ENCODE results near the gene GAB2.

The GAB2 gene

DNA sequence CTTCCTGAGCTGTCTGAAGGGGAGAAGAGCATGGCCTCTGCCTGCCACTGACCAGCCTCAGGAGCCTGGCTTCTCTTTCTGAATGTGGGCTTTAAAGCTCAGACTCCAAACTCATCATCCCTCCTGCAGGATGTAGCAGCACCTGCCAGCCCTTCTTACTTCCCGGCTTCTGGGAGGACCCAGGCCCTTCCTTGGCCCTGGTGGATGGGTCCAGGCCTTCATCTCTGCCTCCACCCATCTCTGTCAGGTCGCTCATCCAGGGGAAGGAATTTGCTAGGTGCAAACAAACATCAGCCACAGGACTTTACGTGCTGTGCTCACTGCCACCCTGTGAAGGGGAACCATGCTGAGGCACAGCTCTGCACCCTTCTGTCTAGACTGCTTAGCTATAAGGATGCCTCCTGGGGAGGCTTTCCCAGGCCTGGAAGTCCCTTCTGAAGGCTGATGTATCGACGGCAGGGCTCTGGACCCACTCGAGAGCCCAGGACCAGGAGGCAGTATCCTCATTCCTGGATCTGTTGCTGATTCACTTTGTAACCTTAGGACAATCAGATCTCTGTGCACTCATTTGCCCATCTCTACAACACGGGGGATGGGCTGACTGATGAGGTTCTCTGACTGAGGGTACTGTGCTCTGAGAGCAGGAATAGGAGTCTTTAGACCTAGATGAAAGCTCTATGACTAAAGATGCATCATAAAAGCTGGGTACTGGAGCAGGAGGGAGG lies 198.0 kb downstream of the GAB2 start:
- peak in 3 of 14 donors; percentile 18 to 61 (median 43) for DNase-seq

DNA sequence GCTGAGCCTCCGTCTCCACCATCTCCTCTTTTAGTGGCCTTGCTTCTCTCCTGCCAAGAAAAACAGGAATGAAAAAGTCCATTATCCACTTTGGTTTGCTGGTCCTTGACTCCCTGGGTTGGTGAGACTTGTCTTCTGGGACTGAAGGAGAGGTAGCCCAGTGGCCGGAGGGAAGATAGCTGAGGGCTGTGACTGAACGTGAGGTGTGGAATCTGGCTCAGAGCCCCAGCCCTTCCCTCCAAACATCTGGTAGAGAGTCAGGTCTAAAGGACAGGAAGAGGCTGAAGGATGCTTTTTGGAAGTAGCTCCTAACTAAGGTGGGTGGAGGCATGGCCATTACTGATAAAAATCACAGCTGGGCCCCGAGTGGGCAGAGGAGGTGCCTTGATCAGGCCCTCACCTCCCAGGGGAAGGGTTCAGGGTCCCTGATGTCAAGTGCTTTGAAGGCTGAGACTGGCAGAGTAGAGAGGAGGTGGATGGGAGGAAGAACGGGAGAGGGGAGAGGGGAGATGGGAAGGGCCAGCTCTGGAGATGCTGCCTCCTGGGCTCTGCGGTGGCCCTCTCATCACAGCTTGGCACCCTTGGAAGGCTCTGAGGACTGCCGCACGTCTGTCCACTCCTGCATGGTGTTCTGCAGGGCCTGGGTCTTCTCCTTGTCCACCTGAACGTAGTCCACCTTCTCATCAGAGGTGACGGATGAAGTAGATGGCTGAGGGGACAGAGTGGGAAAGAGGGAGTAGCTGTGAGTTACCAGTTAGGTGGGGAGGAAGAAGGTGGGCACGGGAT lies 198.7 kb downstream of the GAB2 start:
- DNase-seq, result no peak

DNA sequence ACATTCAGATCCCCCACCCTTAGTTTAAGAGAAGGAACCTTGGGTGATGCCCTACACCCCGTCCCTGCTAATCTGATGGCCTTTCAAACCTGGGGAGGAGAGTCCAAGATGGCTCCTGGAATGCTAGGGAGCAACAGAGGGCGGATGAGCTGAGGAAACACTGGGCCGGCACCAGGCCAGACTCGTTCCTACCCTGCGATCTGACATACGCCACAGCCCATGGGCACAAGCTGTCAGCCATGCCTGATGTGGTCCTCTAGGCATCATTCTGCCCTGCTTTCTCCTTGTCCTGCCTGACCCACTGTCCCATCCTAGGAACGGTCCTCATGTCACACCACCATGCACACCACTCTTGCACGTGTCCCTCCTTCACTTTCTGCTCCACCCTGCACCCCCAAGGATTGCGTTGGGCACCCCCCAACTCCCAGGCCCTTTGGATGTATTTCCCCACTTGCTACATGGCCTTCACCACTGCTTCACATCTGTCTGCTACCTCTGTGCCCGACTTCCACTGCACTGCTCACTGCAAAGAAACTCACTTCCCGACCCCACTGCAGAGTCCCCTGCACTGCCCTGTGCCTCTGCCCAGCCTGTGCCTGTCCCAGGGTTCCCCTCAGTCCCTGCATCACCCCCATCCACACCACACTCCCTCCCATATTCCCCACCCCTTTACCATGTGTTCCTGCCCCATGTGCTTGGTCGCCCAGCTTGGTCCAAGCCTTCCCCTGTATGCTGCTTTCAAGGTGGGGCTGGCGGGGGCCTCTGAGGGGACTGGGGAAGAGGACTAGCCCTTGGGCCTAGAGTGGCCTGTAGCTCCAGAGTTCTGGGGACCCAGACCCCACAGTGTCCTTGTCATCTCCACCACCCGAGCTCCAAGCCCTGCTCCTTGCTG lies 199.7 kb downstream of the GAB2 start:
- no peak for DNase-seq

DNA sequence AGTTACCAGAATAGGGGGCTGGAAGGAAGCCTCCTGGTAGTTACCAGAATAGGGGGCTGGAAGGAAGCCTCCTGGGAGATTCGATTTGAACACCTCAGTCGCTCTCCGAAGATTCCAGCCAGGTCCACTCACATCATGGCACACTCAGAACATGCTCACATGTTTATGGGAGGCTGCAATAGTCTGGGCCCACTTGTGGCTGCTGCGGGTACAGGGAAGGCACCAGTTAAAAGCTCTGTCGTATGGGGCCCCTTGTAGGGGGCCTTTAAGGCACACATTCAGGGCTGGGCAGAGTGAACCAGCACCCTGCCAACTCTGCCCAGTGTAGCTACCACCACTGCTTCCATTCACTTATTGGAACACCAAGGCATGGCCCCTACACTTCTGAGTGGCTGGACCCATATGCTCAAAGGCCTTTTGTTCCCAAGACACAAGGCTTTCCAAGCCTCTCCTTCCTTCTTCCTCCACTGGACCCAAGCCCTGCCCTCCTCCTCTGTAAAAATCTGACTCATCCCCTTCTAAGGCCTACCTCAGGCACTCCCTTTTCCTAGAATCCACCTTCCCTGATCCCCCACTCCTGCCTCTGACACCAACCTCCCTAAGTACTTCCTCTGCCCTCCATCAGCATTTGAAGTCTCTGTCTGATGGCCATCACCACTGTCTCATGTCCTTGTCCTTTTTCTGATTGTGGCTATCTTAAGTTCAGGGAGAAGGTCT lies 200.9 kb downstream of the GAB2 start:
- DNase-seq, result no peak

DNA sequence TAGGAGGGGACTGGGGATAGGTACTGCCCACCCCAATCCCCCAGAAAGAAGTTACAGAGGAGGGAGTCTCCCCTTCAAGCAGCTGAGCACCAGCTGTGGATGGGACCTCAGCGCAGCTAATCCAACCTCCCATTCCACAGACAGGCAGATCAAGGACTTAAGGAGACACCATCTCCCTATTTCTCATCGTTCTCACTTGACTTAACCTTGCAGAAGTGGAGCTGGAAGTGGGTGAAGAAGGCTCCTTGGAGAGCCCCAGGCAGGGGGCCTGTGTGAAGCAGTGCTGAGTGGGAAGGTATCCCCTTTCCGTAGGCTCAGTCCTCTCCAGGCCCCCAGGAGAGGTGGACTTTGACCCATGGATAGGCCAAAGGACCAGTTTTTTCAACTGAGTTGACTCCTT lies 201.6 kb downstream of the GAB2 start:
- no peak for DNase-seq

DNA sequence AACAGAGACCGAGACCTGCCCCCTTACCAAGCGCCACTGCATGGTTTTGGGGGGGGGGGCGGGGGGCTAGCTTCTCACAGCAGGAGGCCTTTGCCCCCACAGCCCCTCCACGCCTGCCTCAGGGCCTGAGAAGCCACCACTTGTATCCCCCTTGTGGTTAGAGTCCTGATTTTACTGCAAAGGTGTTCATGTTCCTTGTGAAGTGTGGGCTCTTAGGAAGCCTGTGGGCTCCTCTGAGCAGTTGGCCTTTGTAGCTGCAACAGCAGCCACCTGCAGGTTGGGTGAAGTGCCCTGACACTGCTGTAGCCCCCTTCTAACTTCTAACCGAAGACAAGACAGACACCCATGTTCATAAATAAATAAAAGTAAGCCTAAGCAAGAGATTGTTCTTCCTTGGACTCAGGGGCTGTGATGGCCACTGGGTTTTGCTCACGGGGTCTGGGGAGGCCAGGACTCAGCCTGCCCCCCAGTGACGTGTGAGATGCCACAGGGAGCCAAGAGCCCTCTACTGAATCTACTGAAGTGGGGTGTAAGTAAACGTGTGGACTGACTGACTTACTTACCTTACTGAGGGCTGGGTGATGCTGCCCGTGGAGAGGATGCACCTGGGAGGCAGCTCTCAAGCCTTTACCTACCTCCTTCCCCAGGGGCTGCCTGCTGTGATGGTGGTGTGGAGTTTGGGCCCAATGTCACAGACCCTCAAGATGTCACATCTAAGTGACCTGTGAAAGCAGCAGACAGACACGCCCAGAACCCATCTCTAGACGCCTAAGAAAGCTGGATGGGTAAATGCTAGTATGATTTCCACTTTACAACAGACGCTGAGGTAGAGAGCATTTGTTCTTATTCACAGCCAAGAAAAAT lies 203.1 kb downstream of the GAB2 start:
- no peak for DNase-seq

DNA sequence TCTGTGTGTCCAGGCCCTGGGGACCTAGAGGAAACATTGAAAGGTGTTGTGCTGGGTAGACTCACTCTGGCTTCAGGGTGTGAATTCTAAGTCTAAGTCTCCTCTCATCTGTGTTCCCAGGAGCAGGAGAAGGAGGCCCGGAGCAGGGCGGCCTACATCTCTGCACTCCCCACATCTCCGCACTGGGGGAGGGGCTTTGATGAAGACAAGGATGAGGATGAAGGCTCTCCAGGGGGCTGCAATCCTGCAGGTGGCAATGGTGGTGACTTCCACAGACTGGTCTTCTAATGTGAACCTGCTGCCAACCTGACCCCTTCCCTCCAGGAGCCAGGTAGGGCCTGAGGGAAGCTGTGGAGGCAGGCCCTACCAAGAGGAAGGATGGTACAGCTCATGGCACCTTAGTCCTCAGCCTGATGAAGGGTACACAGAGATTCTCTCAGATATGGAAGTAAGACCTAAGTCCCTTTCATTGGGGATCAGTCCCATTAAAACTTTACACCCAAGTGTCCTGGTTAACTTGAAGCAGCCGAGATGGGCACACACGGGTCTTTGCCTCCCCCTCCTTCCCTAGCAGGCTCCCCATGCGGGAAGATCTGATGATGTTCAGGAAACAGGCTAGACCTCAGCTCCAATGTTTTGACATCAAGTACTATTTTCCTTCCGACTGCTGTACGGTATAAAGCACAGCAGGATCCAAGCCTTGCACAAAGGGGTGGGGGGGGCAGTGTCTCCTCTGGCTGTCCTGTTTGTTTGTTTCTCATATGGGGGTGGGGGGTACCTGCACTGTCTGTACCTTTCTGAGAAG lies 203.9 kb downstream of the GAB2 start:
- no peak for DNase-seq

DNA sequence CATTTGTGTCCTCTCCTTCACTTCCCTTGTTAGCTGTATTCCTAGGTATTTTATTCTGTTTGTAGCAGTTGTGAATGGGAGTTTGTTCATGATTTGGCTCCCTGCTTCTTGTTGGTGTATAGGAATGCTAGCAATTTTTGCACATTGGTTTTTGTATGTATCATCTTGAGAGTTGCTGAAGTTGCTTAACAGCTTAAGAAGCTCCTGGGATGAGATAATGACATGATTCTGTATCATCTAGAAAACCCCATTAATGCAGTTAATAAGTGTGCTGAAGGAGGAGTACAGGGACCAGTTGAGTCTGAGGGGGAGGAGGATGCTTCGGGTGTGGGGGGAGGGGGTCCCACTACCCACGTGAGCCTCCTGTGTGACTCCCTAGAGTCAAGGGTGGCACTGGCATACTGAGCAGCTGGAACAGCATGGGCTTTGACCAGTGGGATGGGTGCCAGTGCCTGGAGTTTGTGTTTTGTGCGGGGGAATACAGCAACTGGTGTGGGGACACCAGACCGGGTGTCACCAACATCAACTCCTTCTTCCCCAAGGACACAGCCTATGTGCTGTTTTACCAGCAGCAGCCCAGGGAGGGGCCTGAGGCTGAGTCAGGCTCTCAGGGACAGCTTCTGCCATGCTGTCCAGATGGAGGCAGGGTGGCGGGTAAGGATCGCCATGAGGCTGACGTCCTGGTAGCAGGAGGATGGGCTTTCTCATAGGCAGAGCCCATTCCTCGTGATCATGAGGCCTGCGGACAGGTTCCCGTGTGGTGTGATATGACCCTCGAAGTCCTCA lies 204.8 kb downstream of the GAB2 start:
- peak in 4 of 14 donors; percentile 28 to 83 (median 30) for DNase-seq

DNA sequence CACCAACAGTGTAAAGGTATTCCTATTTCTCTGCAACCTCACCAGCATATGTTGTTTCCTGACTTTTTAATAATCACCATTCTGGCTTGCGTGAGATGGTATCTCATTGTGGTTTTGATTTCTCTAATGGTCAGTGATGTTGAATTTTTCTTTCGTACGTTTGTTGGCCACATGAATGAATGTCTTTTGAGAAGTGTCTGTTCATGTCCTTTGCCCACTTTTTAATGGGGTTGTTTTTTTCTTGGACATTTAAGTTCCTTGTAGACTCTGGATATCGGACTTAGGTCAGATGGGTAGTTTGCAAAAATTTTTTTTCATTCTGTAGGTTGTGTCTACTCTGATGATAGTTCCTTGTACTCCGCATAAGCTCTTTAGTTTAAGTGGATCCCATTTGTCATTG lies 206.1 kb downstream of the GAB2 start:
- no peak for DNase-seq

DNA sequence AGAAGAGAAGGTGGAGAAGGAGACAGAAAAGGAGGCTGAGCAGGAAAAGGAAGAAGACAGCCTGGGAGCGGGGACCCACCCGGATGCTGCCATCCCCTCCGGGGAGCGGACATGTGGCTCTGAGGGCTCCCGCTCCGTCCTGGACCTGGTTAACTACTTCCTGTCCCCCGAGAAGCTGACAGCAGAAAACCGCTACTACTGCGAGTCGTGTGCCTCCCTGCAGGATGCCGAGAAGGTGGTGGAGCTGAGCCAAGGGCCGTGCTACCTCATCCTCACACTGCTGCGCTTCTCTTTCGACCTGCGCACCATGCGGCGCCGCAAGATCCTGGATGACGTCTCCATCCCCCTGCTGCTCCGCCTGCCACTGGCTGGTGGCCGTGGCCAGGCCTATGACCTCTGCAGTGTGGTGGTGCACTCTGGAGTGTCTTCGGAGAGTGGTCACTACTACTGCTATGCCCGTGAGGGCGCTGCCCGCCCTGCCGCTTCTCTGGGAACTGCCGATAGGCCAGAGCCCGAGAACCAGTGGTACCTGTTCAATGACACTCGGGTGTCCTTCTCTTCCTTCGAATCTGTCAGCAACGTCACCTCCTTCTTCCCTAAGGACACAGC lies 207.5 kb downstream of the GAB2 start:
- DNase-seq, result no peak

DNA sequence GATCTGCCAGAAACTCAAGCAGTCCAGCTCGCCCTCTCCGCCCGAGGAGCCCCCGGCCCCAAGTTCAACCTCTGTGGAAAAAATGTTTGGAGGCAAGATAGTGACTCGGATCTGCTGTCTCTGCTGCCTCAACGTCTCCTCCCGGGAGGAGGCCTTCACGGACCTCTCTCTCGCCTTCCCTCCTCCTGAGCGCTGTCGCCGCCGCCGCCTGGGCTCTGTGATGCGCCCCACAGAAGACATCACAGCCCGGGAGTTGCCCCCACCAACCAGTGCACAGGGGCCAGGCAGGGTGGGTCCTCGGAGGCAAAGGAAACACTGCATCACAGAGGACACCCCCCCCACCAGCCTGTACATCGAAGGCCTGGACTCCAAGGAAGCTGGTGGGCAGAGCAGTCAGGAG lies 208.1 kb downstream of the GAB2 start:
- DNase-seq, result no peak

DNA sequence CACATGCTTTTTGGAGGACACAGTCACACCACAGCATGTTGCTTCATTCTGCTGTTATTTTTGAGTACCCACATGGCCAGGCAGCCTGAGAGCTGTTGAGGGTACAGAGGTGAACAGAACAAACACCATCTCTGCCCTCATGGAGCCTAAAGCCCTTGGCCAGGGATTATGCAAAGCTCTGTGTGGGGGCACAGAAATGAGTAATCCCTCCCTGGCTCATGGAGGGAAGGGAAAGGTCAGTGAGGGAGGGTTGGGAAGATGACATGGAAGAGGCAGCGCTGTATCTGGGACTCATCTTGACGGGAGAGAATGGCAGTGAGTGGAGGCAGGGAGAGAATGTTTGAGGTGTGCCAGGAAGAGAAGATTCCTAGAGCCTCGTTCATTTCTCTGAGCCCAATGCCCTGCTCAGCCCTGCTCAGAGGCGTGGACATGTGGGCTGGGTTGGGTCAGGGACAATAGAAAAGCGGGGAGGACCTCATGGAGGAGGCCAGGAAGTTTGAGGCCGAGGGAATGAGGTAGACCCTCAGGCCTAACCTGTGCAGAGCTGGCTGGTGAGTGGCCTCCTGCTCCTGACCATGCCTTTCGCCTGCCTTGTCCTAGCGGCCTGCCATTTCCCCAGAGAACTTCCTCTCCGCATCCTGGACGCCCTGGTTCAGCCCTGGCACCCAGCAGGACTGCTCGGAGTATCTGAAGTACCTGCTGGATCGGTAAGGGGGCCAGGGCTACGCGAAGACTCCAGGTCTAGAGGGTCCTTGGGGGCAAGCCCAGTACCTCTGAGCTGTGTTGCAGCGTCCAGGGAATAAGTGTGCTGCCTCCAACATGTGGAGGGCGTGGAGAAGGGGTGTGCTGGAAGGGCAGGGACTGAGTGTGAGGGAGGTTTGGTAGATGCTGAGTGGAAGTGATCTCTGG lies 209.1 kb downstream of the GAB2 start:
- DNase-seq, result no peak

DNA sequence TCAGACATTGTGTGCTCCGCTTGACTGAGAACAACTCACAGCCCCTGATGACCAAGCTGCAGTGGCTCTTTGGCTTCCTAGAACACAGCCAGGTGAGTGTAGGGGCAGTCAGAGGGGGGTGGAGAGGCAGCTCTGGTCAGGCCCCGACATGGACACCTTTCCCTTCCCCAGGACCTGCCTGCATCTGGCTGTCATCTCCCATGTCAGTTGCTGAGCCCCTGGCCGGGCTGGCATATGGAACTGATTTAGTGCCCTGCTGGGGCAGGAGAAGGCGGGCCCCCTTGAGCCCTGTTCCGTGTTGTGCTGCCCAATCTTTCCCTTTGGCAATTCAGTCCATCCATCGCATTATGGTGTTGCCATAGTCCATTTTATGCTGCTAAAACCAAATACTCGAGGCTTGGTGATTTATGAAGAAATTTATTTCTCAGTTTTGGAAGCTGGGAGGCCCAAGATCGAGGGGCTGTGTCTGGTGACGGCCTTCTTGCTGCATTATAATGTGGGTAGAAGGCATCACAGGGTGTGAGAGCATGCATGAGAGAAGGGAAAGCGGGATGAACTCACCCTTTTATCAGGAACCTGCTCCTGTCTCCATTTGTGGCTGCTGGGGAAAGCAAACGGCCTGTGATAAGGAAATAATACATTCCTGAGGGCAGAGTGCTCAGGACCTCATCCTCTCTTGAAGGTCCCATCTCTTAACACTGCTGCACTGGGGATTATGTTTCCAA lies 209.9 kb downstream of the GAB2 start:
- DNase-seq, result no peak

DNA sequence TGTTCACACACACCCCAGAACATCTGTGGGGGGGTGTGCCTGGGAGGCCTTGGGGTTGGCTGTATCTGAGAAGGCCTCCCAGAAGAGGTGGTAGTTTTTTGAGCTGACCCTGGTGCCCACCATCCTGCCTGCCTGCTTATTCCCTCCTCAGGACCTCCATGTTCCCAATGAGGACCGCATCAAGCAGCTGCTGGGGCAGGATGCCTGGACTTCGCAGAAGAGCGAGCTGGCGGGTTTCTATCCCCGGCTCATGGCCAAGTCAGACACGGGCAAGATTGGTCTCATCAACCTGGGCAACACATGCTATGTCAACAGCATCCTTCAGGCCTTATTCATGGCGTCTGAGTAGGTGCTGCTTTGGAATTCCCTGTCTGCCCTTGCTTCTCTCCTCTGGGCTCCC lies 211.9 kb downstream of the GAB2 start:
- DNase-seq, result no peak

DNA sequence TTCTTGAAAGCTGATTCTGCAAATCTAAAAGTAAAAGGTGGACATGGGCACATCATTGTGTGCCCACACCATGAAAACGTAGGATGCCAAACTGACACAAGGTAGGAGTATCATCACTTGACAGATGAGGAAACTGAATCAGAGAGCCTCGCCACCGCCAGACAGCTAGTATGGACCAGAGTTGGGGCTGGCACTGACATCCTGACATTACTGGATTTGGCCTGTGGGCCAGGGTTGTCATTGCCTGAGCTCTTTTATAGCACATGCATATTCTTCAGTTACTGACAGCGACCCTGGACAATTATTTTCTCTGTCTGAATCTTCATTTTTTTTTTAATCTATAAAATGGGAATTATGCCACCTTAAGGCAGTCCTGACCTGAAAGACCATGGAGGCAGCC lies 212.4 kb downstream of the GAB2 start:
- DNase-seq, result no peak

DNA sequence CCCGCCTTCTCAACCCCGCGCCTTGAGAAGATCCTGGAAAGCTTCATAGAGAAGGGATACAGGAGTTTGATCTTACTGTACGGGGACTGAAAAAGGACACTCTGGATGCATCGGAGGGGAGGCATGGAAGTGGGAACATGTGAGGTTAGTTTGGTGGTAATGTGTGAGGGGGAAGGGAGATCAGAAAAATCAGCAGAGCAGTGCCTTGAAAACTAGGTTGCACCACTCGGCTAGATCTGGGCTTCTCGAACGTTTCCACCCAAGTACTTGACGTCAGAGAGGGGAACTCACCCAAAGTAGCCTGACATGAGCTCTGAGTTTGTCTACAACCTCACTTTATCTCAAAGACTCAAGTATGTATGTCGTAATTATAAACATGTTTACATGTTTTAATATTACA lies 214.4 kb downstream of the GAB2 start:
- DNase-seq, result no peak

DNA sequence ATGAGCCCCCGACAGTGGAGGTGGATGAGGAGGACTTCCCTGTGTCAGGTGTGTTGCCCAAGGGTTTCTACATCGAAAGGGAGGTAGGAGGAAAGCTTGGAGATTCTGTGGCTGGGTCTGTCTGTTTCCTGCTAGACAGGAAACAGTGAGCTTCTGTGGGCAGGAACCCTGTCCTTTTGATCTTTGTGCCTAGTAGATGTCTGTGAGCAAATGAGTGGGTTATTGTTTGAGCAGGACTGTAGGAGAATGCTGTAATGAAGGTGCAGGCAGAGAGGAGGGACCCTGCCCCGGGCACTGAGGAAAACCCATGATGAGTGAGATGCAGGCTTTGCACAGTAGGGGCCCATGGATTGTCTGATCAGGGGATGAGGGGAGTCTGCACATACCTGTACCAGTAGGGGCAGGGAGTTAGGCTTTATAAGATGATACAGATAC lies 214.9 kb downstream of the GAB2 start:
- no peak for DNase-seq

Measured in C1 segment of cervical spinal cord (tissue), 14 donors.